Panc1 (cell line): Measurements from ENCODE around the gene CCDC187.

Experiments used
- CTCF ChIP-seq: fragments of 450-650 bp; IDR thresholded peaks from 2 replicates; pipeline ENCODE4 v1.5.1; 2017; ENCODE audit warnings: mild to moderate bottlenecking
- POLR2AphosphoS5 ChIP-seq: IDR thresholded peaks from 2 replicates; pipeline ENCODE4 v1.6.1; 2012; ENCODE audit warnings: mild to moderate bottlenecking, low read depth, low read length, moderate library complexity
- TCF7L2 ChIP-seq: IDR thresholded peaks from 2 replicates; pipeline ENCODE4 v1.6.1; 2011; ENCODE audit warnings: mild to moderate bottlenecking, low read depth, low read length, inconsistent platforms

GRCh38 chr9:136292026-136292538, 11.8 kb downstream of the CCDC187 start:
- TF ChIP-seq CTCF: no peak
- TF ChIP-seq POLR2AphosphoS5: no peak
- TF ChIP-seq TCF7L2: no peak
